GM23248 (cell line): Measurements from ENCODE around the gene ZNF101.

Source experiments
- EZH2 ChIP-seq: fragments of 200-600 bp; sonication (generic); IDR thresholded peaks from 2 replicates; pipeline ENCODE4 v1.6.1; 2018; ENCODE audit warnings: antibody characterized with exemption, mild to moderate bottlenecking; ENCODE audit not compliant: insufficient read depth, poor library complexity, severe bottlenecking
- EZH2phosphoT487 ChIP-seq: fragments of 200-600 bp; sonication (generic); IDR thresholded peaks from 2 replicates; pipeline ENCODE4 v1.6.1; 2018; ENCODE audit warnings: antibody characterized with exemption, moderate library complexity, mild to moderate bottlenecking, low read depth; ENCODE audit not compliant: insufficient read depth

DNA sequence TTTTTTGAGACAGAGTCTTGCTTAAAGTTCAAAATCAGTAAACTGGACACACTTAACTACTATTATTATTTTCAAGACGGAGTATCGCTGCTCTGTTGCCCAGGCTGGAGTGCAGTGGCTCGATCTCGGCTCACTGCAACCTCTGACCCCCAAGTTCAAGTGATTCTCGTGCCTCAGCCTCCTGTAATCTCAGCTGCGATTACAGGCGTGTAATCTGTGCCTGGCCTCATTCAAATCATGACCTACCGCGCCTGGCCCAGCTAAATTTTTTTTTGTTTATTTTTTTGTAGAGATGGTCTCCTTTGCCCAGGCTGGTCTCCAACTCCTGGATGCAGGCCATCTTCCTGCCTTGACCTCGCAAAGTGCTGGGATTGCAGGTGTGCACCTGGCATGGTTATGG, 23.0 kb downstream of the ZNF101 start:
- TF ChIP-seq EZH2 (no peak), EZH2phosphoT487 (no peak)
